Erythroblast (primary cell): ENCODE data around the gene LMAN1.
A peak's percentile ranks its signal among the peaks of the same experiment; 100 is the strongest.

Experiments used
- DNase-seq, 2 experiments: peaks; one replicate each; lab custom pipeline; 2025; lab: John Stamatoyannopoulos, UW
- GATA1 ChIP-seq: IDR thresholded peaks from 2 replicates; pipeline ENCODE4 v1.6.1; 2011; ENCODE audit warnings: low read depth, mild to moderate bottlenecking, control low read depth, low read length, moderate library complexity
- POLR2A ChIP-seq: IDR thresholded peaks from 2 replicates; pipeline ENCODE4 v1.6.1; 2011; ENCODE audit warnings: mild to moderate bottlenecking, low read length

LMAN1 gene

GRCh38 chr18:59345556-59345955, 13.5 kb downstream of the LMAN1 start:
- DNase-seq, result no peak
- no peak for TF ChIP-seq GATA1
- no peak for TF ChIP-seq POLR2A

- no peak for DNase-seq
- no peak for TF ChIP-seq POLR2A
- TF ChIP-seq GATA1, result no peak
Measured at GRCh38 chr18:59344996-59345395, 14.1 kb downstream of the LMAN1 start.

- no peak for DNase-seq
- TF ChIP-seq GATA1 (no peak), POLR2A (no peak)
Measured at GRCh38 chr18:59343926-59344325, 15.1 kb downstream of the LMAN1 start.

- TF ChIP-seq POLR2A, result no peak
- DNase-seq, result no peak
Measured at GRCh38 chr18:59340817-59341216, 18.2 kb downstream of the LMAN1 start.

- TF ChIP-seq GATA1 (no peak), POLR2A (no peak)
- no peak for DNase-seq
Measured at GRCh38 chr18:59340312-59340711, 18.8 kb downstream of the LMAN1 start.

- no peak for DNase-seq
- no peak for TF ChIP-seq GATA1
- TF ChIP-seq POLR2A, result no peak
Measured at GRCh38 chr18:59332986-59333385, 26.1 kb downstream of the LMAN1 start.

GRCh38 chr18:59328683-59329082, 30.4 kb downstream of the LMAN1 start:
- DNase-seq, result no peak
- TF ChIP-seq GATA1 (no peak), POLR2A (no peak)

GRCh38 chr18:59325965-59326364, 33.1 kb downstream of the LMAN1 start:
- no peak for DNase-seq
- TF ChIP-seq GATA1 (no peak), POLR2A (no peak)

GRCh38 chr18:59324623-59324971, 34.5 kb downstream of the LMAN1 start:
- DNase-seq, result no peak
- no peak for TF ChIP-seq POLR2A
- TF ChIP-seq GATA1, result no peak

- DNase-seq, result no peak
Measured at GRCh38 chr18:59323931-59324622, 35.0 kb downstream of the LMAN1 start.

GRCh38 chr18:59318460-59319050, 40.5 kb downstream of the LMAN1 start, which contains the start of gene CPLX4:
CPLX4 (minus strand) TSS chr18:59318649; CDS start chr18:59318462, 187 bp downstream.
- DNase-seq, result no peak
- no peak for TF ChIP-seq GATA1

More at GRCh38 chr18:59323931-59324622, 35.0 kb downstream of the LMAN1 start:
- TF ChIP-seq GATA1, result no peak
- TF ChIP-seq POLR2A, result no peak

- TF ChIP-seq GATA1 (no peak), POLR2A (no peak)
- no peak for DNase-seq
Measured at GRCh38 chr18:59311631-59312030, 47.4 kb downstream of the LMAN1 start.

- TF ChIP-seq GATA1 (no peak), POLR2A (no peak)
- no peak for DNase-seq
Measured at GRCh38 chr18:59308938-59309260, 50.2 kb downstream of the LMAN1 start.

- TF ChIP-seq GATA1, result no peak
- no peak for TF ChIP-seq POLR2A
- DNase-seq, result peak; percentile 76 to 85
Measured at GRCh38 chr18:59308248-59308937, 50.7 kb downstream of the LMAN1 start.
